DMS 273 treated with DMSO at 0.1 percent for 48 hours (cell line): Measurements from ENCODE around the gene CLPTM1L.
"Not testable (repeated sequence)": the region's sequence is repeated elsewhere in the genome, so short reads cannot be mapped to it uniquely, and the experiment has no call there.

ENCODE experiments used
- DNase-seq: peaks from one replicate; lab custom pipeline; 2025; lab: John Stamatoyannopoulos, UW

Gene CLPTM1L

DNA sequence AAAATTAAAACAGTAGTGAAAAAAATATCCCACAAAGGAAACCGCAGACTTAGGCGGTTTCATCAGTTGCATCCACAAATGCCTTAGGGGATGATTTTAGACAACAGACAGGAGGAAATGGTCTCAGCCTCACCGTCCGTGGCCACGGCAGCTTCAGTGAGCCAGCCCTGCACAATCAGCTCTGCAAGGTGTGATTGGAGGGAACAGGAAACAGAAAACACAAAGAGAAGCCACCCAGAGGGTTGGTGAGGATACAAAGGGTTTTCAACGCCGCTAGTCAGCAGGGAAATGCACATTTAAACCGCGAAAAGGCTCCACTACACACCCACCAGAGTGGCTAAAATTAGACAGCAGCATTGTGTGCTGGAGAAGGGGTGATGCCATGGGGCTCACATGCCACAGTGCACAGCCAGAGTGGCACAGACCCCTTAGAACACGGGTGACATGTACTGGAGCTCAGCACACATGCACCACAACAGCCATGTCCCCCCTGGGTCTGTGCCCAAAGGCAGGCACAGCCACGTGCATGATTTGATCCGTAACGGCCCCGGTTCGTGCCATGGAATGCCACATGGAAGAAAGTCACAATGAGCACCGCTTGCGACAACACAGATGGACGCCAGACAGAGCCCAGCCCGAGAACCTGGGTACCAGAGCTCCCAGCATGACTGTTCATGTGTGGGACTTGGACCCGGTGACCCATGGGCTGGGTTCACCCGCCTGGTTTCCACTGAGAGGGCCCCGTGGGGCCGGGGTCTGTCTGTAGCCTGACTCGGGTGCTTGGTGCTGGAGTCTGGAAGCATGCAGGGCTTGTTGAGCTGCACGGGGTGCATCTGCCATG, 31.7 kb downstream of the CLPTM1L start:
- no peak for DNase-seq

- no peak for DNase-seq
These were observed 32.7 kb downstream of the CLPTM1L start for GRCh38 chr5:1312206-1312605.

GRCh38 chr5:1311439-1312055, 33.4 kb downstream of the CLPTM1L start:
- DNase-seq = no peak

DNA sequence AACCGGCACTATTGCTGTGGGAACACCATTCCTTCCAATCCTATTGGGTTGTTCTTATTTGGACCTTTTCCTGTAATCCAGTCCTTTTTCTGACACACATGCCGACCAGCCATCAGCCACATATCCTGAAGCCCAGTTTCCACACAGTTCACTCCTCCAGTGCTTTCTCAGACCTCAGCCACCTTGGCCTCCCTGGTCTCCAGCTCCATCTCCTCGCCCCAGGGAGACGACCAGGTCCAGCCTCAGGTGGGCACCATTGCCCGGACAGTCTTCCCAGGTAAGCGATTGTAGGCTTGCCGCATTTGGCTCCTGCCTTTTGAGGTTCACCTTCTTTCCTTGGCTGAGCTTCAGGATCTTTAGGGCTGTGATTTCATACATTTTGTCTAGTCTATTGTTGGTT, 34.8 kb downstream of the CLPTM1L start:
- DNase-seq = no peak

- no peak for DNase-seq
These were observed 40.9 kb downstream of the CLPTM1L start for GRCh38 chr5:1304033-1304432.

GRCh38 chr5:1302258-1302657, 42.6 kb downstream of the CLPTM1L start:
- DNase-seq = no peak

- no peak for DNase-seq
These were observed 44.3 kb downstream of the CLPTM1L start for GRCh38 chr5:1300581-1301083.

GRCh38 chr5:1299961-1300360, 44.9 kb downstream of the CLPTM1L start:
- no peak for DNase-seq

DNA sequence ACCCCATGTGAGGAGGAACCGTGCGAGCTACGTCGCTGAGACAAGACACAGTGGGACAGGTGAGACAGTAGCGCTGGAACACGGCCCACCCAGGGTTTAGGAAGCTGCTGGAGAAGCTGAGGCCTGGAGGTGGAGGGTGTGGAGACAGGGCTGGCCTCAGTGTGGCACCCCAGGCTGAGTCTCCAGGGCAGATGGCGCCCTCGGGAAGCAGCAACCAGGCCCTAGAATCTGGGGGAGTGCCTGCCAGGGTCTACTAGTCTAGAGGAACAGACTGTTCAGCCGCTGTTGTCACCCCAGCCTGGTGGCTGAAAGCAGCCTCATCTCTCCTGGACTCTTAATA, 45.4 kb downstream of the CLPTM1L start:
- no peak for DNase-seq

- no peak for DNase-seq
These were observed 46.0 kb downstream of the CLPTM1L start for GRCh38 chr5:1298723-1299510.

GRCh38 chr5:1298067-1298551, 46.8 kb downstream of the CLPTM1L start:
- DNase-seq = no peak

GRCh38 chr5:1297243-1297642, 47.7 kb downstream of the CLPTM1L start:
- peak; percentile 44 for DNase-seq

DNA sequence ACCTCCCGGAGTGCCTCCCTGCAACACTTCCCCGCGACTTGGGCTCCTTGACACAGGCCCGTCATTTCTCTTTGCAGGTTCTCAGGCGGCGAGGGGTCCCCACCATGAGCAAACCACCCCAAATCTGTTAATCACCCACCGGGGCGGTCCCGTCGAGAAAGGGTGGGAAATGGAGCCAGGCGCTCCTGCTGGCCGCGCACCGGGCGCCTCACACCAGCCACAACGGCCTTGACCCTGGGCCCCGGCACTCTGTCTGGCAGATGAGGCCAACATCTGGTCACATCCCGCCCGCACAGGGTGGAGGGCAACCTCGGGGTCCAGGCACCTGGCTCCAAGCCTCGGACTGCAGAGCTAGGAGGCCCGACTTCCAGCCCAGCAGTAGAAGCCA, 49.3 kb downstream of the CLPTM1L start:
- DNase-seq = no peak

DNA sequence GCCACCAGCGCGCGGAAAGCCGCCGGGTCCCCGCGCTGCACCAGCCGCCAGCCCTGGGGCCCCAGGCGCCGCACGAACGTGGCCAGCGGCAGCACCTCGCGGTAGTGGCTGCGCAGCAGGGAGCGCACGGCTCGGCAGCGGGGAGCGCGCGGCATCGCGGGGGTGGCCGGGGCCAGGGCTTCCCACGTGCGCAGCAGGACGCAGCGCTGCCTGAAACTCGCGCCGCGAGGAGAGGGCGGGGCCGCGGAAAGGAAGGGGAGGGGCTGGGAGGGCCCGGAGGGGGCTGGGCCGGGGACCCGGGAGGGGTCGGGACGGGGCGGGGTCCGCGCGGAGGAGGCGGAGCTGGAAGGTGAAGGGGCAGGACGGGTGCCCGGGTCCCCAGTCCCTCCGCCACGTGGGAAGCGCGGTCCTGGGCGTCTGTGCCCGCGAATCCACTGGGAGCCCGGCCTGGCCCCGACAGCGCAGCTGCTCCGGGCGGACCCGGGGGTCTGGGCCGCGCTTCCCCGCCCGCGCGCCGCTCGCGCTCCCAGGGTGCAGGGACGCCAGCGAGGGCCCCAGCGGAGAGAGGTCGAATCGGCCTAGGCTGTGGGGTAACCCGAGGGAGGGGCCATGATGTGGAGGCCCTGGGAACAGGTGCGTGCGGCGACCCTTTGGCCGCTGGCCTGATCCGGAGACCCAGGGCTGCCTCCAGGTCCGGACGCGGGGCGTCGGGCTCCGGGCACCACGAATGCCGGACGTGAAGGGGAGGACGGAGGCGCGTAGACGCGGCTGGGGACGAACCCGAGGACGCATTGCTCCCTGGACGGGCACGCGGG, 49.9 kb downstream of the CLPTM1L start, which contains the start of gene TERT:
TSS of gene TERT (minus strand) at position 234 of the 815 bp plus-strand sequence. CDS start at position 155, 79 bp downstream.
- no peak for DNase-seq

DNA sequence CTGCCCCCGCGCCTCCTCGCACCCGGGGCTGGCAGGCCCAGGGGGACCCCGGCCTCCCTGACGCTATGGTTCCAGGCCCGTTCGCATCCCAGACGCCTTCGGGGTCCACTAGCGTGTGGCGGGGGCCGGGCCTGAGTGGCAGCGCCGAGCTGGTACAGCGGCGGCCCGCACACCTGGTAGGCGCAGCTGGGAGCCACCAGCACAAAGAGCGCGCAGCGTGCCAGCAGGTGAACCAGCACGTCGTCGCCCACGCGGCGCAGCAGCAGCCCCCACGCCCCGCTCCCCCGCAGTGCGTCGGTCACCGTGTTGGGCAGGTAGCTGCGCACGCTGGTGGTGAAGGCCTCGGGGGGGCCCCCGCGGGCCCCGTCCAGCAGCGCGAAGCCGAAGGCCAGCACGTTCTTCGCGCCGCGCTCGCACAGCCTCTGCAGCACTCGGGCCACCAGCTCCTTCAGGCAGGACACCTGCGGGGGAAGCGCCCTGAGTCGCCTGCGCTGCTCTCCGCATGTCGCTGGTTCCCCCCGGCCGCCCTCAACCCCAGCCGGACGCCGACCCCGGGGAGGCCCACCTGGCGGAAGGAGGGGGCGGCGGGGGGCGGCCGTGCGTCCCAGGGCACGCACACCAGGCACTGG, 50.6 kb downstream of the CLPTM1L start:
- DNase-seq = no peak

DNA sequence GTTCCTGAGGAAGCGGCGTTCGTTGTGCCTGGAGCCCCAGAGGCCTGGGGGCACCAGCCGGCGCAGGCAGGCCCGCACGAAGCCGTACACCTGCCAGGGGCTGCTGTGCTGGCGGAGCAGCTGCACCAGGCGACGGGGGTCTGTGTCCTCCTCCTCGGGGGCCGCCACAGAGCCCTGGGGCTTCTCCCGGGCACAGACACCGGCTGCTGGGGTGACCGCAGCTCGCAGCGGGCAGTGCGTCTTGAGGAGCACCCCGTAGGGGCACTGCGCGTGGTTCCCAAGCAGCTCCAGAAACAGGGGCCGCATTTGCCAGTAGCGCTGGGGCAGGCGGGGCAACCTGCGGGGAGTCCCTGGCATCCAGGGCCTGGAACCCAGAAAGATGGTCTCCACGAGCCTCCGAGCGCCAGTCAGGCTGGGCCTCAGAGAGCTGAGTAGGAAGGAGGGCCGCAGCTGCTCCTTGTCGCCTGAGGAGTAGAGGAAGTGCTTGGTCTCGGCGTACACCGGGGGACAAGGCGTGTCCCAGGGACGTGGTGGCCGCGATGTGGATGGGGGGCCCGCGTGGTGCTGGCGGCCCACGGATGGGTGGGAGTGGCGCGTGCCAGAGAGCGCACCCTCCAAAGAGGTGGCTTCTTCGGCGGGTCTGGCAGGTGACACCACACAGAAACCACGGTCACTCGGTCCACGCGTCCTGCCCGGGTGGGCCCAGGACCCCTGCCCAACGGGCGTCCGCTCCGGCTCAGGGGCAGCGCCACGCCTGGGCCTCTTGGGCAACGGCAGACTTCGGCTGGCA, 51.3 kb downstream of the CLPTM1L start:
- no peak for DNase-seq

GRCh38 chr5:1292846-1293415, 52.0 kb downstream of the CLPTM1L start:
- no peak for DNase-seq

- no peak for DNase-seq
These were observed 52.8 kb downstream of the CLPTM1L start for GRCh38 chr5:1292139-1292538.

- no peak for DNase-seq
These were observed 53.3 kb downstream of the CLPTM1L start for GRCh38 chr5:1291611-1292080.

- DNase-seq = not testable (repeated sequence)
These were observed 53.9 kb downstream of the CLPTM1L start for GRCh38 chr5:1290956-1291355.
